ENCODE measurements around the gene DSG3.

DNA sequence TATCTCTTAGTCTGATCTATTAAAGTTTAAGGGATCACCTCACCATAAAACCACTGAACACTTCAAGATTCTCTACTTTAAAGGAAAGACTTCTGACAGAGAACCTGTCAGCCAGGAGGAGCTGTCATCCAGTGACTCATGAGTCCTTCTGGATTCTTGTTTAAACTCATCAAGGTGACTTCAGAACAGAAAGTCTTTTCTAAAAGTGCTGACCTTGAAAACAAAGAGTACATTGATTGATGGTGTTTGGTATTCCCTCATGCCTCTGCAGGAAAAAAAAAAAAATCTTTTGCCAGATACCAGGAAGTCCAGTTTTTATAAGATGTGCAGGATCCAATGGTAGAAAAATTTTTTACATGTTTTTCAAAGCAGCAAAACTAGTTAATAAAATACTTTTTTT, 62.8 kb downstream of the DSG3 start:
- TF ChIP-seq, protein P1, sequence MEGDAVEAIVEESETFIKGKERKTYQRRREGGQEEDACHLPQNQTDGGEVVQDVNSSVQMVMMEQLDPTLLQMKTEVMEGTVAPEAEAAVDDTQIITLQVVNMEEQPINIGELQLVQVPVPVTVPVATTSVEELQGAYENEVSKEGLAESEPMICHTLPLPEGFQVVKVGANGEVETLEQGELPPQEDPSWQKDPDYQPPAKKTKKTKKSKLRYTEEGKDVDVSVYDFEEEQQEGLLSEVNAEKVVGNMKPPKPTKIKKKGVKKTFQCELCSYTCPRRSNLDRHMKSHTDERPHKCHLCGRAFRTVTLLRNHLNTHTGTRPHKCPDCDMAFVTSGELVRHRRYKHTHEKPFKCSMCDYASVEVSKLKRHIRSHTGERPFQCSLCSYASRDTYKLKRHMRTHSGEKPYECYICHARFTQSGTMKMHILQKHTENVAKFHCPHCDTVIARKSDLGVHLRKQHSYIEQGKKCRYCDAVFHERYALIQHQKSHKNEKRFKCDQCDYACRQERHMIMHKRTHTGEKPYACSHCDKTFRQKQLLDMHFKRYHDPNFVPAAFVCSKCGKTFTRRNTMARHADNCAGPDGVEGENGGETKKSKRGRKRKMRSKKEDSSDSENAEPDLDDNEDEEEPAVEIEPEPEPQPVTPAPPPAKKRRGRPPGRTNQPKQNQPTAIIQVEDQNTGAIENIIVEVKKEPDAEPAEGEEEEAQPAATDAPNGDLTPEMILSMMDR (IDR thresholded peaks at IDR 0.05): no peak
- TF ChIP-seq EZH2 (IDR thresholded peaks at IDR 0.05): no peak

Measured in neural progenitor cell (in vitro differentiated cells).